ENCODE data around the gene USP9X. TPM values are rescaled to one million over a fixed set of nuclear protein-coding genes. Genes with fewer than 3 reads are reported as not detected.

Gene USP9X
- total RNA-seq, 1 donor from 2014 or later = 60.0 TPM

DNA sequence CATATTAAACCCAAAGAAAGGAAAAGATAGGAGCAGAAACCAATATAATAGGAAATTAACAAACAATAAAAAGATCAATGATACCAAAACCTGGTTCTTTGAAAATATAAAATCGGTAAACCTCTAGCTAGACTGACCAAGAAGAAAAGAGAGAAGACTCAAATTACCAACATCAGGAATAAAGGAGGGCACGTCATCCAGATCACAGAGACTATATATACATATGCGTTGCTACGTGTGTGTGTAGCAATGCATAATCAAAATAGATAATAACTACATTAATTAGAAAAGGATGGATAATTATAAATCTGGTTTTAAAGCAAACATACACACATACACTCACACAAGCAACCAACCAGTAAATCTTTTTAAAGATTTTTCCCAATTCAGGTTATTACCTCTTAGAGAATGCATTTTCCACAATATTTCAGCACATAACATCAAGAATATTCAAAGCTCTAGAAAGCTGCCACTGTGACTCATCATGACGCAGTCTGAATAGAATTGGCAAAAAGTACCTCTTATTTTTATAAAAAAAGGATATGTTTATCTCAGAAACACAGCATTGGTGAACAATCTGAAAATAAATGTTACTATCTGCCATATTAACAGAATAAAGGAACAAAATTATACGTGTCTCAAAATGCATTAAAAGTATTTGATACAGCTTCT lies 41.4 kb upstream of the USP9X start:
- Mint-ChIP-seq H3K27ac (ENCODE audit: unreplicated experiment) (no peak overlapping the region), H3K4me1 (peaks cover 13% of the 10 kb centered on the region), H3K9me3 (peaks cover 3% of the 10 kb centered on the region), H3K27me3 (ENCODE audit: low read depth) (no peaks in the 10 kb centered on the region), H3K4me3 (no peak overlapping the region), H3K36me3 (ENCODE audit: low read depth) (no peaks in the 10 kb centered on the region)
- TF ChIP-seq, protein P1, sequence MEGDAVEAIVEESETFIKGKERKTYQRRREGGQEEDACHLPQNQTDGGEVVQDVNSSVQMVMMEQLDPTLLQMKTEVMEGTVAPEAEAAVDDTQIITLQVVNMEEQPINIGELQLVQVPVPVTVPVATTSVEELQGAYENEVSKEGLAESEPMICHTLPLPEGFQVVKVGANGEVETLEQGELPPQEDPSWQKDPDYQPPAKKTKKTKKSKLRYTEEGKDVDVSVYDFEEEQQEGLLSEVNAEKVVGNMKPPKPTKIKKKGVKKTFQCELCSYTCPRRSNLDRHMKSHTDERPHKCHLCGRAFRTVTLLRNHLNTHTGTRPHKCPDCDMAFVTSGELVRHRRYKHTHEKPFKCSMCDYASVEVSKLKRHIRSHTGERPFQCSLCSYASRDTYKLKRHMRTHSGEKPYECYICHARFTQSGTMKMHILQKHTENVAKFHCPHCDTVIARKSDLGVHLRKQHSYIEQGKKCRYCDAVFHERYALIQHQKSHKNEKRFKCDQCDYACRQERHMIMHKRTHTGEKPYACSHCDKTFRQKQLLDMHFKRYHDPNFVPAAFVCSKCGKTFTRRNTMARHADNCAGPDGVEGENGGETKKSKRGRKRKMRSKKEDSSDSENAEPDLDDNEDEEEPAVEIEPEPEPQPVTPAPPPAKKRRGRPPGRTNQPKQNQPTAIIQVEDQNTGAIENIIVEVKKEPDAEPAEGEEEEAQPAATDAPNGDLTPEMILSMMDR (conservative IDR thresholded peaks at IDR 0.05) = no peak
- DNase-seq (ENCODE audit: low read depth, low spot score) = no peak

DNA sequence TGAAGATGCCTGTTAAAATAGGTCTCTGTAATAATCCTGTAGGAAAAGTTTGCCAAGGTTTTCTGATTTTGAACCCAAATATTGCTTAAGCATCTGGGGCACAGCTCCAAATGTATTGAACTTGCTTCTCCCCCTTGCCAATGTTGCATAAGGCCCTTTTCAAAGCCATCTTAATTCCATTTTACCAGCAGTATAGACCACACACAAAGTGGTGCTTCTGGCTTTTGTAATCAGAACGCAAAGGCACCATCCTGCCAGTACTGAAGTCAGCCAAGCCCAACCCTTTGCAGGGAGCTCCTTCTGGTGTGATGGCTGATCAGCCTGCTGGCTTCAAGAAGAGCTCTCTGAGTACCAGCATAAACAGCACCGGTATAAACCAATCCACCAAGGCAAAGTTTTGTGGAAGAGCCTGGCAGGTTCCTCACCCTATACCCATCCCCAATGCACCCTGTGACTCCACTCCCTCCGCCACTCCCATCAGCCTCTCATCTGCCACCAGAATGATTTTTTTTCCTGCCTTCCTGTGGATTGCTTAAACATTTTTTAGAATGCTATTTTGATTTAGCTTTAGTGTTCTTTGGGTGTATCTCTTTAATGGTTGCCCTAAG lies 39.2 kb upstream of the USP9X start:
- TF ChIP-seq, protein P1 (conservative IDR thresholded peaks at IDR 0.05) = no peak
- H3K36me3 Mint-ChIP-seq (ENCODE audit: low read depth) = no peaks in the 10 kb centered on the region
- H3K9me3 Mint-ChIP-seq = peaks cover 3% of the 10 kb centered on the region
- no peak overlapping the region for H3K27ac Mint-ChIP-seq (ENCODE audit: unreplicated experiment)
- H3K4me1 Mint-ChIP-seq = peaks cover 13% of the 10 kb centered on the region
- DNase-seq (ENCODE audit: low read depth, low spot score) = no peak
- H3K27me3 Mint-ChIP-seq (ENCODE audit: low read depth) = no peaks in the 10 kb centered on the region
- H3K4me3 Mint-ChIP-seq = no peak overlapping the region

DNA sequence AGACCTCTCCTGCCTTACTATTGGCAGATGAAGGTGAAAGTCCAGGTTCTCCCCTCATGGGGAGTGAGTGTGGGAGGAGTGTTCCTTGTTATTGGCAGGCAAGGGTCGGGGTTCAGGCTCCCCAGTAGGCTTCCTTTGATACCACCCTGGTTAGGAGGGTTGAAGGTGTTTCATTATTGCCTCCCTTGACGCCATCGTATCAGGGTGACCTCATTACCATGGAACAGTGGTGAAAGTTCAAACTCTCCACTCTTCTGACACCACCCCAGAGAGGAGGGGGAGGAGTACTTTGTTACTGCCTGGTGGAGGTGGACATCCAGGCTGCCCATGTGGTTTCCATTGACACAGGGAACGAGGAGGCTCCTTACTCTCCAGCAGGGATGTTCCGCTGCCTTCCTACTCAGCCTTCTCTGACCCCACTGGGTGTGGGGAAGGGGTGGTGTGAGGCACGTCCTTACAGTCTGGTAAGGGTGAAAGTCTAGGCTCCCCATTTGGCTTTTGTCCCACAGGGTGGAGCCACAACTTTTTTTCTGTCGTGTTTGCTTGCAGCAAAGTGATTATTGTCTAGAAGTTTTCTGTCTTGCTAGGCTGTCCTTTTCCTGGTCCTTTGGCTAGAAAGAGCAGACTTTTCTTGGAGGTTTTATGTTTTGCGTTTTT lies 37.2 kb upstream of the USP9X start:
- peaks cover 13% of the 10 kb centered on the region for H3K4me1 Mint-ChIP-seq
- TF ChIP-seq, protein P1 (conservative IDR thresholded peaks at IDR 0.05) = no peak
- H3K27me3 Mint-ChIP-seq (ENCODE audit: low read depth) = no peaks in the 10 kb centered on the region
- H3K36me3 Mint-ChIP-seq (ENCODE audit: low read depth) = no peaks in the 10 kb centered on the region
- no peak overlapping the region for H3K4me3 Mint-ChIP-seq
- DNase-seq (ENCODE audit: low read depth, low spot score) = no peak
- no peak overlapping the region for H3K27ac Mint-ChIP-seq (ENCODE audit: unreplicated experiment)
- H3K9me3 Mint-ChIP-seq = no peaks in the 10 kb centered on the region

DNA sequence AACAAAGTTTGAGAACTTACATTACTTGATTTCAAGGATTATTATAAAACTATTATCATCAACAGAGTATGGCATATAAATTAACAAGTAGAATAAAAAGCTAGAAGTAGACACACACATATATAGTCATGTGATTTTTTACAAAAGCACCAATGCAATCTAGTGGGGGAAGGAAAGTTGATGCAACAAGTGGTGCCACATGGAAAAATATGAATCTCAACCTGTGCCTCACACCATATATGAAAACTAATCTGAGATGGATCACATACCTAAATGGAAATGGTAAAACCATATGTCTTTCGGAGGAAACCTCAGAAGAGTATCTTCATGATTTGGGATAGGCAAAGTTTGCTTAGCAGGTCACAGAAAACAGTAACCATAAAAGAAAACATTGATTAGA lies 34.9 kb upstream of the USP9X start:
- H3K4me3 Mint-ChIP-seq = no peak overlapping the region
- H3K9me3 Mint-ChIP-seq = peaks cover 3% of the 10 kb centered on the region
- peaks cover 13% of the 10 kb centered on the region for H3K4me1 Mint-ChIP-seq
- TF ChIP-seq, protein P1 (conservative IDR thresholded peaks at IDR 0.05) = no peak
- H3K27ac Mint-ChIP-seq (ENCODE audit: unreplicated experiment) = no peak overlapping the region
- no peak for DNase-seq (ENCODE audit: low read depth, low spot score)
- no peaks in the 10 kb centered on the region for H3K36me3 Mint-ChIP-seq (ENCODE audit: low read depth)
- no peaks in the 10 kb centered on the region for H3K27me3 Mint-ChIP-seq (ENCODE audit: low read depth)

DNA sequence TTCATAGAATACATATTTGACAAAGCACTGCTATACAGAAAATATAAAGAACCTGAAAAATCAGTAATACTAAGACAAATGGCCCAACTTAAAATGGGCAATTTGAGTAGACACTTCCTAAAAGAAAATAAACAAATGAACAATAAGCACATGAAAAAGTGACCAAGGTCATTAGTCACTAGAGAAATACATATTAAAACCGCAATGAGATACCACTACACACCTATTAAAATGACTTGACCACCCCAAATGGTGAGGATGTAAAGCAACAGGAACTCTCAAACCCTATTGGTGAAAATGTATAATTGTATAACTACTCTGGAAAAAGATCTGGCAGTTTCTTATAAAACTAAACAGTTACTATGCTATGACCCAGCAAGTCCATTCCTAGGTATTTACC lies 34.0 kb upstream of the USP9X start:
- Mint-ChIP-seq H3K36me3 (ENCODE audit: low read depth) (no peaks in the 10 kb centered on the region), H3K9me3 (peaks cover 6% of the 10 kb centered on the region), H3K27me3 (ENCODE audit: low read depth) (no peaks in the 10 kb centered on the region), H3K27ac (ENCODE audit: unreplicated experiment) (no peak overlapping the region), H3K4me1 (peaks cover 19% of the 10 kb centered on the region), H3K4me3 (no peak overlapping the region)
- DNase-seq (ENCODE audit: low read depth, low spot score) = no peak
- TF ChIP-seq, protein P1 (conservative IDR thresholded peaks at IDR 0.05) = no peak

All from neural crest cell (in vitro differentiated cells).